HepG2 (cell line): Measurements from ENCODE around the gene ERBB4.

Source experiments
- AHDC1 ChIP-seq: sonication (generic); formaldehyde crosslinking; IDR thresholded peaks from 2 replicates; pipeline ENCODE4 v1.5.1; 2020; ENCODE audit warnings: mild to moderate bottlenecking, missing genetic modification reagents, borderline replicate concordance
- CBX5 ChIP-seq: sonication (generic); formaldehyde crosslinking; IDR thresholded peaks from 2 replicates; pipeline ENCODE4 v1.4.0; 2020; ENCODE audit warnings: missing genetic modification reagents, borderline replicate concordance
- EZH2 ChIP-seq: conservative IDR thresholded peaks from 2 replicates; pipeline ENCODE4 v1.6.1; 2012; ENCODE audit warnings: mild to moderate bottlenecking, low read depth, low read length, moderate library complexity
- JUND ChIP-seq: sonication (generic); formaldehyde crosslinking; IDR thresholded peaks from 2 replicates; pipeline ENCODE4 v1.8.0; 2022; ENCODE audit warnings: mild to moderate bottlenecking, missing genetic modification reagents
- MAZ ChIP-seq, 2 experiments: sonication (generic) in 1 of 2; formaldehyde crosslinking in 1 of 2; IDR thresholded peaks; 2 replicates each; pipeline versions ENCODE4 v1.5.0 to v1.6.1; 2012 to 2020; ENCODE audit warnings: low read depth in 2 of 2, mild to moderate bottlenecking in 2 of 2, borderline replicate concordance in 1 of 2, improper control_type of control experiment in 1 of 2, low read length in 1 of 2, missing genetic modification reagents in 1 of 2, moderate library complexity in 1 of 2
- NFIC ChIP-seq: IDR thresholded peaks from 2 replicates; pipeline ENCODE4 v1.6.1; 2012; ENCODE audit warnings: mild to moderate bottlenecking, low read length, inconsistent platforms
- POLR2AphosphoS2 ChIP-seq: IDR thresholded peaks from 2 replicates; pipeline ENCODE4 v1.6.1; 2011; ENCODE audit warnings: low read depth, low read length, improper control_type of control experiment
- POLR2AphosphoS5 ChIP-seq: IDR thresholded peaks from 2 replicates; pipeline ENCODE4 v1.6.1; 2012; ENCODE audit warnings: low read depth, low read length
- RAD21 ChIP-seq: fragments of 450-650 bp; formaldehyde crosslinking; IDR thresholded peaks from 2 replicates; pipeline ENCODE4 v1.5.0; 2020; ENCODE audit warnings: mild to moderate bottlenecking
- TCF7 ChIP-seq: sonication (generic); IDR thresholded peaks from 2 replicates; pipeline ENCODE4 v1.6.1; 2016; ENCODE audit warnings: antibody characterized with exemption, low read depth
- ZZZ3 ChIP-seq: sonication (generic); formaldehyde crosslinking; IDR thresholded peaks from 2 replicates; pipeline ENCODE4 v1.4.0; 2020; ENCODE audit warnings: missing genetic modification reagents, mild to moderate bottlenecking, borderline replicate concordance
- TF ChIP-seq, protein P1 (sequence below): sonication (generic); formaldehyde crosslinking; IDR thresholded peaks from 2 replicates; pipeline ENCODE4 v1.5.0; 2020; ENCODE audit warnings: mild to moderate bottlenecking, missing genetic modification reagents, moderate library complexity
- TF ChIP-seq, protein P2 (sequence below), 2 experiments: IDR thresholded peaks; 2 replicates each; pipeline ENCODE4 v1.6.1; 2011 to 2012; ENCODE audit warnings: low read length in 2 of 2, borderline replicate concordance in 1 of 2, low read depth in 1 of 2, mild to moderate bottlenecking in 1 of 2, moderate library complexity in 1 of 2

- TF ChIP-seq ZZZ3 (CRISPR knock-in tag), result no peak
- TF ChIP-seq AHDC1 (CRISPR knock-in tag), result no peak
- no peak for TF ChIP-seq EZH2
- no peak for TF ChIP-seq NFIC
- TF ChIP-seq CBX5 (CRISPR knock-in tag), result no peak
- no peak for TF ChIP-seq JUND (CRISPR knock-in tag)
- TF ChIP-seq RAD21 (CRISPR knock-in tag), result no peak
- TF ChIP-seq POLR2AphosphoS5, result no peak
- TF ChIP-seq, protein P1, sequence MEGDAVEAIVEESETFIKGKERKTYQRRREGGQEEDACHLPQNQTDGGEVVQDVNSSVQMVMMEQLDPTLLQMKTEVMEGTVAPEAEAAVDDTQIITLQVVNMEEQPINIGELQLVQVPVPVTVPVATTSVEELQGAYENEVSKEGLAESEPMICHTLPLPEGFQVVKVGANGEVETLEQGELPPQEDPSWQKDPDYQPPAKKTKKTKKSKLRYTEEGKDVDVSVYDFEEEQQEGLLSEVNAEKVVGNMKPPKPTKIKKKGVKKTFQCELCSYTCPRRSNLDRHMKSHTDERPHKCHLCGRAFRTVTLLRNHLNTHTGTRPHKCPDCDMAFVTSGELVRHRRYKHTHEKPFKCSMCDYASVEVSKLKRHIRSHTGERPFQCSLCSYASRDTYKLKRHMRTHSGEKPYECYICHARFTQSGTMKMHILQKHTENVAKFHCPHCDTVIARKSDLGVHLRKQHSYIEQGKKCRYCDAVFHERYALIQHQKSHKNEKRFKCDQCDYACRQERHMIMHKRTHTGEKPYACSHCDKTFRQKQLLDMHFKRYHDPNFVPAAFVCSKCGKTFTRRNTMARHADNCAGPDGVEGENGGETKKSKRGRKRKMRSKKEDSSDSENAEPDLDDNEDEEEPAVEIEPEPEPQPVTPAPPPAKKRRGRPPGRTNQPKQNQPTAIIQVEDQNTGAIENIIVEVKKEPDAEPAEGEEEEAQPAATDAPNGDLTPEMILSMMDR (CRISPR knock-in tag), result no peak
- TF ChIP-seq, protein P2, sequence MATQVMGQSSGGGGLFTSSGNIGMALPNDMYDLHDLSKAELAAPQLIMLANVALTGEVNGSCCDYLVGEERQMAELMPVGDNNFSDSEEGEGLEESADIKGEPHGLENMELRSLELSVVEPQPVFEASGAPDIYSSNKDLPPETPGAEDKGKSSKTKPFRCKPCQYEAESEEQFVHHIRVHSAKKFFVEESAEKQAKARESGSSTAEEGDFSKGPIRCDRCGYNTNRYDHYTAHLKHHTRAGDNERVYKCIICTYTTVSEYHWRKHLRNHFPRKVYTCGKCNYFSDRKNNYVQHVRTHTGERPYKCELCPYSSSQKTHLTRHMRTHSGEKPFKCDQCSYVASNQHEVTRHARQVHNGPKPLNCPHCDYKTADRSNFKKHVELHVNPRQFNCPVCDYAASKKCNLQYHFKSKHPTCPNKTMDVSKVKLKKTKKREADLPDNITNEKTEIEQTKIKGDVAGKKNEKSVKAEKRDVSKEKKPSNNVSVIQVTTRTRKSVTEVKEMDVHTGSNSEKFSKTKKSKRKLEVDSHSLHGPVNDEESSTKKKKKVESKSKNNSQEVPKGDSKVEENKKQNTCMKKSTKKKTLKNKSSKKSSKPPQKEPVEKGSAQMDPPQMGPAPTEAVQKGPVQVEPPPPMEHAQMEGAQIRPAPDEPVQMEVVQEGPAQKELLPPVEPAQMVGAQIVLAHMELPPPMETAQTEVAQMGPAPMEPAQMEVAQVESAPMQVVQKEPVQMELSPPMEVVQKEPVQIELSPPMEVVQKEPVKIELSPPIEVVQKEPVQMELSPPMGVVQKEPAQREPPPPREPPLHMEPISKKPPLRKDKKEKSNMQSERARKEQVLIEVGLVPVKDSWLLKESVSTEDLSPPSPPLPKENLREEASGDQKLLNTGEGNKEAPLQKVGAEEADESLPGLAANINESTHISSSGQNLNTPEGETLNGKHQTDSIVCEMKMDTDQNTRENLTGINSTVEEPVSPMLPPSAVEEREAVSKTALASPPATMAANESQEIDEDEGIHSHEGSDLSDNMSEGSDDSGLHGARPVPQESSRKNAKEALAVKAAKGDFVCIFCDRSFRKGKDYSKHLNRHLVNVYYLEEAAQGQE (IDR thresholded peaks at IDR 0.05; ENCODE audit: borderline replicate concordance in 1 of 2, low read depth in 1 of 2, low read length in 2 of 2), result no peak
- TF ChIP-seq POLR2AphosphoS2, result no peak
- no peak for TF ChIP-seq TCF7
- no peak for TF ChIP-seq MAZ (IDR thresholded peaks at IDR 0.05; ENCODE audit: borderline replicate concordance, low read depth, low read length)
- no peak for TF ChIP-seq MAZ (CRISPR knock-in tag; IDR thresholded peaks at IDR 0.05; ENCODE audit: low read depth)
Observed at GRCh38 chr2:212327171-212327809, 211.3 kb downstream of the ERBB4 start.
